Immature natural killer cell (primary cell): ENCODE results near the gene TNS1. TPM values are rescaled to one million over a fixed set of nuclear protein-coding genes. Genes with fewer than 3 reads are reported as not detected.

Experiments
- DNase-seq, 3 donors: peaks; one replicate each; pipeline ENCODE4 v3.0.0; 2022; ENCODE audit warnings: mixed read lengths in 1 of 3
- H3K27ac Mint-ChIP-seq, 6 donors: one replicate each; pipeline ENCODE4 v1.8.0; 2020; ENCODE audit warnings: mixed read lengths in 6 of 6, mild to moderate bottlenecking in 5 of 6, inconsistent platforms in 4 of 6, moderate library complexity in 3 of 6
- H3K27me3 Mint-ChIP-seq, 3 donors: one replicate each; pipeline ENCODE4 v1.8.0; 2020 to 2021; ENCODE audit warnings: low read depth in 3 of 3, mild to moderate bottlenecking in 3 of 3, mixed read lengths in 3 of 3, moderate library complexity in 3 of 3, inconsistent platforms in 1 of 3
- H3K36me3 Mint-ChIP-seq, 3 donors: one replicate each; pipeline ENCODE4 v1.8.0; 2020; ENCODE audit warnings: mixed read lengths in 3 of 3, inconsistent platforms in 2 of 3, mild to moderate bottlenecking in 2 of 3
- H3K4me1 Mint-ChIP-seq, 2 donors: one replicate each; pipeline ENCODE4 v1.8.0; 2020; ENCODE audit warnings: inconsistent platforms in 2 of 2, mild to moderate bottlenecking in 2 of 2, mixed read lengths in 2 of 2, moderate library complexity in 1 of 2
- H3K4me3 Mint-ChIP-seq, 5 donors: one replicate each; pipeline ENCODE4 v1.8.0; 2020; ENCODE audit warnings: mild to moderate bottlenecking in 5 of 5, mixed read lengths in 5 of 5, inconsistent platforms in 3 of 5, moderate library complexity in 3 of 5
- H3K9me3 Mint-ChIP-seq, 6 donors: one replicate each; pipeline ENCODE4 v1.8.0; 2020; ENCODE audit warnings: mild to moderate bottlenecking in 6 of 6, mixed read lengths in 6 of 6, inconsistent platforms in 4 of 6, moderate library complexity in 3 of 6
- polyA plus RNA-seq, 3 donors: library from polyadenylated mRNA; unstranded; fragments of 300-500 nt; fragmentation: Illumina TruSeq; gene quantifications; one replicate each; pipeline ENCODE4 v1.2.3, GENCODE V29; 2021

The TNS1 gene
- polyA plus RNA-seq, 3 donors from 2014 or later, result 0.40 TPM; not detected in 2

DNA sequence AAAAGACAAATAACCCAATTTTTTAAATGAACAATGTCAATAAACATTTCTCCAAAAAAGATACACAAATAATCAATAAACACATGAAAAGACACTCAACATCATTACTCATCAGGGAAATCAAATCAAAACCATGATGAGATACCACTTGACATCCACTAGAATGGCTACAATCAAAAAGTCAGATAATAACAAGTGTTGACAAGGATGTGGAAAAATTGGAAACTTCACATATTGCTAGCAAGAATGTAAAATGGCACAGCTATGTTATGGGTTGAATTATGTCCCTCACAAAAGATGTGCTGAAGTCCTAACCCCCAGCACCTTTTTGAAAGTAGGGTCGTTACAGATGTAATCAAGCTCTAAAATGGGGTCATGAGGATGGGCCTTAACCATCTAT is 33.2 kb downstream of the TNS1 start:
- no peak overlapping the region for H3K4me3 Mint-ChIP-seq
- H3K27me3 Mint-ChIP-seq, result peaks cover 0 to 5% (median 5%) of the 10 kb centered on the region in 3 donors
- DNase-seq, result no peak
- H3K4me1 Mint-ChIP-seq, result no peaks in the 10 kb centered on the region
- no peaks in the 10 kb centered on the region for H3K36me3 Mint-ChIP-seq
- no peak overlapping the region for H3K27ac Mint-ChIP-seq
- H3K9me3 Mint-ChIP-seq, result peaks cover 0 to 2% (median 0%) of the 10 kb centered on the region in 6 donors

DNA sequence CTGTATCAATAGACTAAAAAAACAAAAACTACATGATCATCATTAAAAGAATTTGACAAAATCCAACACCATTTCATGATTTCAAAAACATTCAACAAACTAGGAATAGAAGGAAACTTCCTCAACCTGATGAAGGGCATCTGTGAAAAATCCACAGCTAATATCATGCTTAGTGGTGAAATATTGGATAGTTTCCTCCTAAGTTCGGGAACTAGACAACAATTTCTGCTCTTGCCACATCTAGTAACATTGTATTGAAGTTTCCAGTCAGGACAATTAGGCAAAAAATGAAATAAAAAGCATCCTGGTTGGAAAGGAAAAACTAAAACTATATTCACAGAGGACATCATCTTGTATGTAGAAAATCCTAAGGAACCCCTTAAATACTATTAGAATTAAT is 34.8 kb downstream of the TNS1 start:
- no peaks in the 10 kb centered on the region for H3K36me3 Mint-ChIP-seq
- peaks cover 0 to 5% (median 5%) of the 10 kb centered on the region in 3 donors for H3K27me3 Mint-ChIP-seq
- no peak overlapping the region for H3K4me3 Mint-ChIP-seq
- no peak for DNase-seq
- H3K9me3 Mint-ChIP-seq, result peaks cover 0 to 2% (median 0%) of the 10 kb centered on the region in 6 donors
- H3K27ac Mint-ChIP-seq, result no peak overlapping the region
- no peaks in the 10 kb centered on the region for H3K4me1 Mint-ChIP-seq

DNA sequence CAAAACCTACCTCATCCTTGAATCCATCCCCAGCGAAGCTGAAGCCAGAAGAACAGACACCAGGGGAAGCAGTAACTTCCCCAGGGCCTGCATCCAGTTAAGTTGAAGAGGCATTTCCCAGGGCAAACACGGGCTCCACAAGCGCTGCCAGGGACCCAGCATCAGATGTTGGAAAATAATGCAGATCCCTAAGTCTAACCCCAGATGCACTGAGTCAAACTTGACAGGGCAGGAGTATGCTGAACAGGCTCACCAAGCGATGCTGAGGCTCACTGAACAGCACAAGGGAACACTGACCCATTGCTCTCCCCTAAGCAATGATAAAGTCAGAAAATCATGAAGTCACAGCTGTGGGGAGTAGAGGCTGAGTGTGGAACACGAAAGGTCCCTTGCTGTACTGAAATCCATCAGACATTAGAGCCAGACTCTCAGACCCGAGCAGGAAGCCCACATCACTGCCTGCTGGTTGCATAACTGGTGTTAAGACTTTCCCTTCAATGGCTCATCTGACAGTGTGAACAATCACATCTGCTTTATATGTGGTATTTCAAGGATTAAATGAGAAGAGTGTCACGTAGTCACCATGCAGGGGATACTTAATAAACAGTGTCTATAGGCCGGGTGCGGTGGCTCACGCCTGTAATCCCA is 36.2 kb downstream of the TNS1 start:
- no peaks in the 10 kb centered on the region for H3K36me3 Mint-ChIP-seq
- H3K27ac Mint-ChIP-seq, result no peak overlapping the region
- no peak overlapping the region for H3K4me3 Mint-ChIP-seq
- no peak for DNase-seq
- H3K4me1 Mint-ChIP-seq, result no peaks in the 10 kb centered on the region
- H3K9me3 Mint-ChIP-seq, result peaks cover 0 to 2% (median 0%) of the 10 kb centered on the region in 6 donors
- H3K27me3 Mint-ChIP-seq, result peaks cover 0 to 5% (median 5%) of the 10 kb centered on the region in 3 donors

DNA sequence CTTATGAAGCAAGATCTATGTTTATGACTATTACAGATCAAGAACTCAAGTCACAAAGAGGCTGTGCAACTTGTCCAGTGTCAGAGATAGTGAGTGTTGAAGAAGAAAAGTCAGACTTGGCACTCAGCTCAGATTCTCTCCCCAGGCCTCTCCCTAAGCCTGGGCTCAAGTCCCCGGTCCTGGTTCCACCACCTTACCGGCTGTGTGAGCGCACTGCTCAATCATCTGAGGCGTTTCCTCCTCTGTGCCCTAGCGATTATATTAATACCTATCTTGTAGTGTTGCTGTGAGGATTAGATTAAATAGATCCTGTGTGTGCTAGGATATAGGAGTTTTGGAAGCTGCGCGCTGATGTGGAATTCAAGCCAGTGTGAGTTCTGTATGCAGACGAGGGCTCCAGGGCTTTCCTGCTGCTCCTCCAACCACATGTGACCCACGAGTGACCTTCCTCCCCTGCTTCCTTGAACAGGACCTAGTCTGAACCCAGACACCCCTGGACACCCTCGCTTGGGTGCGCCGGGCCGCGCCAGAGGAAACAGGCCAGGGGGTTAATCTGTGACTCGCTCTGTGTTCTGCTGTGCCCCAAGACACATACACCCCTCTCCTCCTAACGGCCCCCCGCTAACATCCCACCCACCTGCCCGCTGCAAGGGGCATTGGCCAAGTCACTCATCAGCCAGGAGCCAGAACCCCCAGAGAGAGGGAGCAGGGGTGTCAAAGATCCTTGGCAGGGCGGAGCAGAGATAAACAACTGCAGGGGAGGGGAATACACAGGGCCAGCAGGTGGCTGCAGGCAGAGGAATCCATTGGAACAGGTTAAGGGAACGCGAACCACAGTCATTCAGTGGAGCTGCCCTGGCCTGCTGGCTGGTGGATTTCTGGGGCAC is 38.3 kb downstream of the TNS1 start:
- no peak for DNase-seq
- H3K36me3 Mint-ChIP-seq, result no peaks in the 10 kb centered on the region

DNA sequence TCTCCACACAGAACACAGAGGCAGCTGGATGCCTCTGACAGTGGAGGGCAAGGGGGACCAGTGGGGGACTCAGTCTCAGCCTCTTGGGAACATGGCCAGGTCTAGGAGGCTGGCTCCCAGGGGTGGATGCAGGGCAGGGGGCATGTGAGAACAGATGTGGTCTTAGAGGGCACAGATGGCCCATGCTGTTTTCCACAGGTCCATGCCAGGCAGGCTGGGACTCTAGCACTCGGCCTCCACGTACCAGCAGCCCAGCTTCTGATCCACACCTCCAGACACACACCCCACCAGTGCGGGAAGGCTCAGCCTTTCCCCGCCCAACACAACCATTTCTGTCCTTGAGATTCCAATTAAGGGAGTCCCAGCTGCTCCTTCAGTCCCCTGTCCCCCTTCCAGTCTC is 42.4 kb downstream of the TNS1 start:
- Mint-ChIP-seq H3K36me3 (no peaks in the 10 kb centered on the region), H3K4me1 (no peaks in the 10 kb centered on the region), H3K4me3 (peak overlapping the region in 1 of 5 donors; percentile 20), H3K27ac (no peak overlapping the region), H3K27me3 (peaks cover 0 to 6% (median under 1%) of the 10 kb centered on the region in 3 donors), H3K9me3 (no peaks in the 10 kb centered on the region)
- DNase-seq, result no peak

More for the DNA sequence above, 38.3 kb downstream of the TNS1 start:
- Mint-ChIP-seq H3K9me3 (no peaks in the 10 kb centered on the region), H3K4me3 (no peak overlapping the region), H3K27ac (no peak overlapping the region), H3K27me3 (peaks cover 0 to 3% (median 0%) of the 10 kb centered on the region in 3 donors), H3K4me1 (no peaks in the 10 kb centered on the region)

DNA sequence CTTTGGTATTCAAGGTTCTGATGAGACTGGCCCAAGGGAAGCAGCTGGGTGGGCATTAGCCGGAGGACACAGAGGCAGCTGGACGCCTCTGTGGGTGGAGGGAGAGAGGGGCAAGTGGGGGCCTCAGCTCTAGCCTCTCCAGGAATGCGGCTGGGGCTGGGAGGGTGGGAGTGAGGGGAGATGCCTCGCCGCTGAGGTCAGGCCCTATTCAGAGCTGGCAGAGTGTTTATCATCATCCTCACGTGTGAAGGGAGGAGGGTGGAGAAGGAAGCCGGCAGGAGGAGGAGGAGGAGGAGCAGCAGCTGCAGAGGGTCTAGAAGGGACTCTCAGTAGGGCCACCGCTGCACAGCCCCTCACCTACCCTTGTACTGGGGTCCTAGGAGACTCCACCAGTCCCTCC is 43.1 kb downstream of the TNS1 start:
- no peak for DNase-seq
- Mint-ChIP-seq H3K27me3 (peaks cover 0 to 6% (median 2%) of the 10 kb centered on the region in 3 donors), H3K4me3 (no peak overlapping the region), H3K9me3 (no peaks in the 10 kb centered on the region), H3K4me1 (no peaks in the 10 kb centered on the region), H3K27ac (no peak overlapping the region), H3K36me3 (no peaks in the 10 kb centered on the region)

DNA sequence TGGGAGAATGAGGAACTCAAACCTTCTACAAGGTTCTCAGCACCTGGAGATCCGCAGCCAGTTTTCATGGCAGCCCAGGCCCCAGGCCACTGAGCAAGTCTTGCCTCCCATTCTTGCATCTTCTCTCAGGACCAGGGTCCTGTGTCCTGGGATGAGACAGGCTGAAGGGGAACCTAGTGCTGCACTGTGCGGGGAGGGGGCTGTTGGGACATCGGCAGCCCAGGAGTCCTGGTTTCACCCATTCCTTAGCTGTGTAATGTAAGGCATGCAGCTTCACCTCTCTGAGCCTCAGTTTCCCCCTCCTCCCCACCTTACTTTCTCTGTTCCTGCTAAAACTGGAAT is 43.9 kb downstream of the TNS1 start:
- peaks cover 0 to 6% (median 2%) of the 10 kb centered on the region in 3 donors for H3K27me3 Mint-ChIP-seq
- H3K4me1 Mint-ChIP-seq, result no peaks in the 10 kb centered on the region
- no peak overlapping the region for H3K4me3 Mint-ChIP-seq
- H3K27ac Mint-ChIP-seq, result no peak overlapping the region
- no peaks in the 10 kb centered on the region for H3K9me3 Mint-ChIP-seq
- no peak for DNase-seq
- H3K36me3 Mint-ChIP-seq, result no peaks in the 10 kb centered on the region

DNA sequence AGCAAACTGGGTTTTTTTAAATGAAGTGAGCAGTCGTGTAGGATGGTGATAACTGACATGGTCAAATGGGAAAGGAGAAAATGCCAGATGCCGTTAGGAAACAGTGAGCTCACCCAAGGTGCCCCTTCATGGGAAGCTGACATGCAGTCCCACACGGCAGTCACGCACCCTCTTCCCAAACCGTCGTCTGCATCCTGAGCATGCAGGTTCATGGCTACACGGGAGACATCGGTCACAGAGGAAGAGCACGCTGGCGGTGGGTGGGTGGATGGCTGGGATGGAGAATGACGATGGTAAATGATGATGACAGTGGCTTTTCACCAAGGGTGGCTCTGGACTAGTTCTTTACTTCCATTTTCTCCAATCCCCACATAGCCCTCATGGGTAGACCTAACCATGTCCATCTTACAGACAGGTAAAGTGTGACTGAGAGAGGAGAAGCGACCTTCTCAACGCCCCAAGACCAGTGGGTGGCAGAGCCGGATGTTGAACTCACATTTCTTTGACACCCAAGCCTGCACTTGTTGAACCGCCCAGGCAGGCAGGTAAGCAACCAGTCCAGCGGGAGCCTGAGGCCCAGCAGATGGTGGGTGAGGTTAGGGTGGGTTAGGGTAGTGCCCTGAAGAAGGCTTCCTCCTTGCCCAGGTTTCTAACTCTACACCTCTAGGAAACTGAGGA is 44.5 kb downstream of the TNS1 start:
- H3K27ac Mint-ChIP-seq, result no peak overlapping the region
- H3K4me1 Mint-ChIP-seq, result no peaks in the 10 kb centered on the region
- H3K9me3 Mint-ChIP-seq, result no peaks in the 10 kb centered on the region
- no peak for DNase-seq
- H3K4me3 Mint-ChIP-seq, result no peak overlapping the region
- H3K36me3 Mint-ChIP-seq, result no peaks in the 10 kb centered on the region
- H3K27me3 Mint-ChIP-seq, result peaks cover 0 to 6% (median 2%) of the 10 kb centered on the region in 3 donors

DNA sequence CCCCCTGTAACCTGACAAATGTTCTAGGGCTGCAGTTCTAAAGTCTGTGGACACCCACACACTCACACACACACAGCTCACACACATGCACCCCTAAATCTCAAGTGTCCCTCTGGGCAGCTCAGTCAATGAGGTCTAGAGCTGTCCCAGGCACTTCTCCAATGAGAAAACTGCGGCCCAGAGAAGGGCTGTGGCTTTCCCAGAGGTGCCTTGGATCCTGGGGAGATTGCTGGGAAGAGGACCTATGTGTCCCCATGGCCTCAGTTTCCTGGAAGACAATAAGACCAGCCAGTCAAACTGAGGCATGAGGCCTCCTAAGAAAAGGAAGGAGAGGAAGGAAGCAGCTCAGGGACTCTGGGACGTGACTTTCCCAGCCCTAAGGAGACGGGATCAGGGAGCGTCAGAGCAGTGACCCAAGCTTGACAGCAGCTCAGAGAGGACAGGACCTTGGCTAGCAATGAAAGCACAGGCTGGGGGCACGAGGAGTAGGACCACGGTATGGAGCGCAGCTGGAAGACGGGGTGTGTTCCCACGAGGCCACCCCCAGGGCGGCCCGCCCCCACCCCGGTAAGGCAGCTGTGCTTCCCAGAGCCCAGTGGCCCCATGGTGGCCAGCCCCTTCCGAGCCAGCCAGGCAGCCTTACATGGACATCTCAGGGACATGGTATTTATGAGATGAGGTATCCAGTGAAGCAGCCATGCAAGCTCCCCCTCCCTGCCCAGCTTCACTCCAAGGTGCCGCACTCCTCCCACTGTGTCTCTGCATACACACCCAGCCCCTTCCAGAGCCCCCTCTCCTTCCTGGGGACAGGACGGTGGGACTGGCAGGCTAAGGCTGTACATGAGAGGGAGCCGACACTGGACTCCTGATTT is 46.0 kb downstream of the TNS1 start:
- Mint-ChIP-seq H3K9me3 (no peaks in the 10 kb centered on the region), H3K4me1 (no peaks in the 10 kb centered on the region), H3K27me3 (peaks cover 0 to 6% (median 2%) of the 10 kb centered on the region in 3 donors), H3K36me3 (no peaks in the 10 kb centered on the region), H3K27ac (no peak overlapping the region), H3K4me3 (no peak overlapping the region)
- DNase-seq, result no peak

DNA sequence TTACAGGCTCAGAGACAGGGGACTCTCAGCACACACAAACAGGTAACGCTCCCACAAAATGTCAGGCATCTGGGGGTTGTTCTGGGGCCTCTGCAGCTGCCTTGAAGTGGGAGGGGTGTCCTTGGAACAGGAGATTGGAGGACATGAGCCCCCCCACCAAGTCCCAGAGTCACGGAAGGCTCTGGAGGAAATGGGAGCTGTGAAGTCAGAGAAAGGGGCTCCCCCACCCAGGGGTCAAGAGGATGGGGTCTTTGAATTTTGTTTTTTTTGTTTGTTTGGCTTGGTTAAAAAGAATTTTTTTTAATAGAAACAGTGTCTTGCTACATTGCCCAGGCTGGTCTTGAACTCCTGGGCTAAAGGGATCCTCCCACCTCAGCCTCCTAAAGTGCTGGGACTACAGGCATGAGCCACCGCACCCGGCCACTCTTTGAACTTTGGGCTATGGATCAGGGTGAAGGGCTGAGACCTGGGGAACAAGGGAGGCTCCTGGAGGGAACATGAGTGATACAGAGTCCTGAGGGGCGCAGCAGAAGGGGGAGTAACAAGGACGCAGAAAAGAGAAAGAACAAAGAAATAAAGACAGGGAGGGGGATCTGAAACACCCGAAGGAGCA is 46.8 kb downstream of the TNS1 start:
- no peaks in the 10 kb centered on the region for H3K36me3 Mint-ChIP-seq
- no peaks in the 10 kb centered on the region for H3K4me1 Mint-ChIP-seq
- no peak overlapping the region for H3K4me3 Mint-ChIP-seq
- peaks cover 0 to 6% (median 2%) of the 10 kb centered on the region in 3 donors for H3K27me3 Mint-ChIP-seq
- no peak for DNase-seq
- H3K27ac Mint-ChIP-seq, result no peak overlapping the region
- no peaks in the 10 kb centered on the region for H3K9me3 Mint-ChIP-seq

DNA sequence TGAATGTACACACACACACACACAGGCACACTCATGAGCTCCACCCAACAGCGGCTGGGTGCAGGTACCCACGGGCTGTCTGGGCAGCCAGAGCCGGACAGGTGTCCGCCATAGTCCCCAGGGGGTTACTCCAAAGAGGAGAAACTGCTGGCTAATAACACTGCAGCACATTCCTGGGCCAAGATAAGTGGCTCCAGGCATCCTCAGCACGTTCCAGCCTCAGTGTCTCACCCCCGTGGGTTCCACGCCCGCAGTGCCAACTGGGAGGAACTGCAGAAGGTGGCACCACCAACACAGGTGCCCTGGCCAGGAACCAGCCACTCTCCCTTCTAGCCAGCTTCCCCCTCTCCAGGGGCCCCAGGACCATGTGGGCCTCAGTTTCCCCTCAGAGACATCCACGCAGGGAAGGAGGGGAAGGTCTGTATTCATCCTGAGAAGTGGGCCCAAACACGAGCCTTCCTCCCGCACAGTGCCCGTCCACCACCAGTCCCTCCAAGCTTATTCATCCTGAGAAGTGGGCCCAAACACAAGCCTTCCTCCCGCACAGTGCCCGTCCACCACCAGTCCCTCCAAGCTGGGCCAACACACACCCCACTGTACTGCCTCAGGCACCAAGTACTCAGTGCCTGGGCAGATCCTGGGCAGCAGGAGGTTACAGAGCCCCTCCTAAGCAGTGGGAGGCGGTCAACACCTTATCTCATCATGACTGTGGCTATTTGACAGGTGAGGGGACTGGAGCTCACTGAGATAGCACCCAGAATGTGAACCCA is 47.6 kb downstream of the TNS1 start:
- DNase-seq, result no peak
- Mint-ChIP-seq H3K4me3 (no peak overlapping the region), H3K36me3 (no peaks in the 10 kb centered on the region), H3K4me1 (no peaks in the 10 kb centered on the region), H3K27me3 (peaks cover 0 to 6% (median 2%) of the 10 kb centered on the region in 3 donors), H3K9me3 (no peaks in the 10 kb centered on the region), H3K27ac (no peak overlapping the region)

DNA sequence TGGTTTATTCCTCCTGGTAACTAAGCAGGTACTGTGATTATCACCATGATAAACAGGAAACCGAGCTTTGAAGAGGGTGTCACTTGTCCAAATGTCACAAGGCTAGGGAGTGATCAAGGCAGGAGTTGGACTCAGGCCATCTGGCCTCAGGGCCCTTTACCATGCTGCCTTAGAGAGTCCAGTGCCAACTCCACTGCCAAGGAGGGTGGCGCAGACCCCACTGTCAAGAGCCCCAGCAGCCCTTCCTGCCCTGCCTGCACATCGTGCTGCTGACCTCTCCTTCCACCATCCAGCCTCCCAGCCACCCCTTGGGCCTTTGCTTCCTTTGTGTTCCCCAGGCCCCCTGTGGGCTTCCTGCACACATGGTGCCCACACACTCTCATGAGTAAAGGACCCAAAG is 48.3 kb downstream of the TNS1 start:
- Mint-ChIP-seq H3K4me3 (no peak overlapping the region), H3K4me1 (no peaks in the 10 kb centered on the region), H3K27me3 (peaks cover 0 to 6% (median 2%) of the 10 kb centered on the region in 3 donors), H3K36me3 (no peaks in the 10 kb centered on the region), H3K9me3 (no peaks in the 10 kb centered on the region), H3K27ac (no peak overlapping the region)
- no peak for DNase-seq
